HS-5 (cell line): Measurements from ENCODE around the gene NUAK1.
"Not testable (repeated sequence)": the region's sequence is repeated elsewhere in the genome, so short reads cannot be mapped to it uniquely, and the experiment has no call there.

Experiments
- DNase-seq: peaks from one replicate; pipeline ENCODE4 v3.0.0-alpha.2; 2012; ENCODE audit warnings: low read depth

The NUAK1 gene

GRCh38 chr12:106146987-106147386 lies 8.2 kb upstream of the NUAK1 start:
- no peak for DNase-seq

DNA sequence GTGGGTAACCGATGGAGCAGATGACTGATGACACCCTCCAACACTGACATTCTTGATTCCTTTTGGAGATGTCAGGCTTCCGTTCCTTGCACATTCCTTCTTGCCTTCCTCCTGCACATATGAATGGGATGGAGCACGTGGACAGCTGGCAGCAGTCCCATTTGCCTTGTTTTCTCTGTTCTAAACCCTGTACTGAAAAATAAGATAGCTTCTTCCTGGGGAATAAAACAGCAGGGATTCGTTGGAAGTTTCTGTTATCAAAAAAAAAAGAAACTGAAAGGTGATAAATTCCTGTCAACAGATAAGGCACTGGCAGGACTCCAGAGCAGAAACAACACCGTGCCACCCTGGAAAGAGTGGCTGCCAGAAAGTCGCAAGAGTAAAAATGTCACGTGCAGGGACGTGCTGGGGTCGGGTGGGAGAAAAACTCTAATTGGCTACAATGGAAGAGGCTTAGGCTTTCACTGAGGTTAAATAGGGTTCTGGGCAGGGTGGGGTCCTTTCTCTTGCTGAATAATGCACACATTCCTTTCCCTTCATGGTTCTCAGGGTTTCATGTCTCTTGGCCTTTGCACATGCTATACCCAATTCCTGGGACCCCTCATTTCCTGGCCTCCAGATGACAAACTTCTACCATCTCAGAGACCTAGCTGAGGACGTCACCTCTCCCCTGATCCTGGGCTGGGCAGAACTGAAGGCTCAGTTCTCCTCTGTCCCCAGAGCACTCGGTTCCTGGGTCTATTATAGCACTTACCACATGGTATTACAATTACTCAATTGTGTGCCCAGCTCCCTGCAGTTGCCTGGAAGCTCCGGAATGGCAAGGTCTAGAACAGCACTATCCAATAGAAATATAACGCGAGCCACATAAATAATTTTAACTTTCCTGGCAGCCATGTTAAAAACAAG lies 7.0 kb upstream of the NUAK1 start:
- no peak for DNase-seq

- DNase-seq: no peak
Measured at GRCh38 chr12:106144847-106145246, 6.1 kb upstream of the NUAK1 start.

- no peak for DNase-seq
Measured at GRCh38 chr12:106142591-106143261, 4.0 kb upstream of the NUAK1 start.

DNA sequence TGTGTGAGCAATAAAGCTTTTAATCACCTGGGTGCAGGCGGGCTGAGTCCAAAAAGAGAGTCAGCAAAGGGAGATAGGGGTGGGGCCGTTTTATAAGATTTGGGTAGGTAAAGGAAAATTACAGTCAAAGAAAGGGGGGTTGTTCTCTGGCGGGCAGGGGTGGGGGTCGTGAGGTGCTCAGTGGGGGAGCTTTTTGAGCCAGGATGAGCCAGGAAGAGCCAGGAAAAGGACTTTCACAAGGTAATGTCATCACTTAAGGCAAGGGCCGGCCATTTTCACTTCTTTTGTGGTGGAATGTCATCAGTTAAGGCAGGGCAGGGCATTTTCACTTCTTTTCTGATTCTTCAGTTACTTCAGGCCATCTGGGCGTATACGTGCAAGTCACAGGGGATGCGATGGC lies 3.2 kb upstream of the NUAK1 start:
- not testable (repeated sequence) for DNase-seq

DNA sequence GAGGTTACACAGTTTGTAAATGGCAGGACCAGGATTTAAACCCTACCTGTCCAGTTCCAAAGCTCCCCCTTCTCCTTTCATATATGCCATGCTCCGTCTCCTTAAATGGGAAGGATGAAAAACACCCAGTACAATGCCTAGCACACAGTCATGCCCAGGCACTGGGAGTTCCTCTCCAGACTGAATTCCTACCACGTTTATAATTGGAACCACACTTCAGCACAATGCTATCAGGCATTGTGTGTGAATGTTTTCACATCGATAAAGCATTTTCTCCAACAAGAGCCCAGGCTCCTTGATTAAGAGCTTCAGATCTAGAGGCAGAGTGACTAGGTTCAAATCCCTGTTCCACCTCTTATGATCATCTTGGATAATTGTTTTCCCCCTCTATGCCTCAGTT lies 2.7 kb upstream of the NUAK1 start:
- DNase-seq: no peak

DNA sequence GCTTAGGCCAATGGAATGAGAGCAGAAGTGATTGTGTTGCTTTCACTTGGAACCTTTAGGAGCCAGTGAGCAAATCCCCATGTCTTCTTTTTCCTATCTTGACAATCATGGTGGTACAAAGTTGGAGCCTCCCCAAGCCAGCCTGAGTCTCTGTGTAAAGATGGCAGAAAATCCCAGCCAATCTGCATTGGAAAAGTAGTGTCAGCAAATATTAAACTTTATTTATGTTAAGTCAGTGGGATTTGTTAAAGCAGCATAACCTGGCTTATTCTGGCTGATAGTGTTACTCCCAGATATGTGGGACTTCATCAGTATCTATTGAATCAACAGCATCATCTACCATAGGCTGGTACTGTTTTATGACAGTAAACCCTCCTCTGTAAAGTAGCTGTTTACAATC lies 2.2 kb upstream of the NUAK1 start:
- no peak for DNase-seq

- DNase-seq: no peak
Measured at GRCh38 chr12:106140223-106140986, 1.7 kb upstream of the NUAK1 start.

- no peak for DNase-seq
Measured at GRCh38 chr12:106139422-106140171, 843 bp upstream of the NUAK1 start.

DNA sequence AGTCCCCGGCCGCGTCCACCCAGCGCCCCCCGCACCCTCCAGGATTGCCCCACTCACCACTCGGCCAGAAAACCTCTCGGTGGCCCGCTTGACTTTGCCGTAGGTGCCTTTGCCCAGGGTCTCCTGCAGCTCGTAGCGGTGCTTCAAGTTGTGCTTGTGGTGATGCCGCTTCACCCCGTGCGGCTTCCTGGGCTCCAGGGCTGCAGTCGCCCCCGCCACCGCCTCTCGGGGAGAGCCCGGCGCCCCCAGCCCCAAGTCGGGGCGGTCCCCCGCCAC lies 459 bp downstream of the NUAK1 start:
- DNase-seq: no peak

DNA sequence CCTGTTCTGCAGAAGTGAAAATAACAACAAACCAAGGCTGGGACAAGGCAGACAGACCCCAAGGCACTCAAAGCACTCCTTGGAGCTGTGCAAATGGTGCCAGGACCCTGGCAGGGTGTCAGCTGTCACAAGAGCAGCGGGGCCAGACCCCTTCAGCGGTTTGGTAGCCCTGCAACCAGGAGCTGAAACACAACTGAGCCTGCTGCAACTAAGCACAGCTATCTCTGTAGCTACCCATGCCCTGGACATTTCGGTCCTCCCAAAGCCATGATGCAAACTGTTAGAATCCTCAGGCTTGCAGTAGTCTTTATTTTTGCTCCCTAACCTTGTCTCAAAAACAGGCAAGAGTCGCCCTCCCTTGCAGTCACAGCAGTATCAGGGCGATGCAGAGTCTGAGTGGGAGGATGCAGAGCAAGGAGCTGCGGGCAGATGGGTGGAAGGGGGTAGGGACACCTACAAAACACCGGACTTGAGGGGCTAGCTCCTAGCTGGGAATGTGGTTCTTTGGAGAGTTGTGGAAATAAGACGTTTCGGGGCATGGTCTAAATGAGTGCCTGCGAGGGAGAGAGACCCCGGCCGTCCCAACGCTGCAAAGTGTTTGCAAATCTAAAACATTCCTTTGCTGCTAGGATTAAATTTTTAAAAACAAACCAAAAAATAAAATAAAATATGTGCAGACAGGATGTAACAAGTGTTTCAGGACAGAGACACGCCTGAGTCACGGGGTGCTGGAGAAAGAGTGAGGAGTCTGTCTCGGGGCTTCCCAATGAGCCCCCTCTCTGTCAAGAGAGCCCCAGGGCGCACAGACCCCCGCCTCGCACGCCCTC lies 1.0 kb downstream of the NUAK1 start:
- DNase-seq: no peak

GRCh38 chr12:106136263-106136662 lies 2.5 kb downstream of the NUAK1 start:
- peak; percentile 76 for DNase-seq

DNA sequence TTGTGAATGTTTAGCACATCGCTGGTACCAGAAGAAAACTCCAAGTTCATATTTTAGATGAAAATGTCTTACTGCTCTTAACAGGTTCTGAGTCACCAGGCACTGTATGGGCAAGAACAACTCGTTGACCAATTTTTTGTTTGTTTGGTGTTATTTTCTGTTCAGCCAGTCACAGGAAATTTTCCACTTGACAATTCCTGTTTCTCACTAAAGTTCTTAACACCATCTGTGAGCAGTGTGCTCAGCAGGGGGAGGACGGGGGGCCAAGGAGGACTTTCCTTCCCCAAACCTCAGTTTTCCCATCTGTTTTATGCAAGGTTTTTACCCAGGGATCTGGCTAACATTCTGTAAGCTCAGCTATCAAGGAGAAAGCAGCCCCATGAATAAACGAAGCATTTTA lies 3.0 kb downstream of the NUAK1 start:
- DNase-seq: no peak

DNA sequence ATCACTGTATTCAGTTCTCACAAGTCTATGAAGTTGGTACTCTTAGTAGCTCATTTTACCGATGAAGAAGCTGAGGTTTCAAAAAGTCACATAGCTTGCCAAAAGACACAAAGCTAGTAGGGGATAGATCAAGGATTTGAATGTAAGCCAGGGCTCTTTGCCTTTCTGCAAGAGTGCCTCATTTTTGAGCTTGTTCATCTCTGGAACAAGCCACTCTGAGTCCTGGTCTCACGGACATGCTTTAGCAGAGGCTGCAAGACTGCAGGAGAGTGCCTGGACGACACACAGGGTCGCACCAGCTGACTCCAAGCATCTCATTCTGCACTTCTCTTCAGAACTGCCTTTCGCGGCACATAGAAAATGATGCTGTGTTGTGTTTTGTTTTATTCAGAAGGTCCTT lies 3.7 kb downstream of the NUAK1 start:
- no peak for DNase-seq

DNA sequence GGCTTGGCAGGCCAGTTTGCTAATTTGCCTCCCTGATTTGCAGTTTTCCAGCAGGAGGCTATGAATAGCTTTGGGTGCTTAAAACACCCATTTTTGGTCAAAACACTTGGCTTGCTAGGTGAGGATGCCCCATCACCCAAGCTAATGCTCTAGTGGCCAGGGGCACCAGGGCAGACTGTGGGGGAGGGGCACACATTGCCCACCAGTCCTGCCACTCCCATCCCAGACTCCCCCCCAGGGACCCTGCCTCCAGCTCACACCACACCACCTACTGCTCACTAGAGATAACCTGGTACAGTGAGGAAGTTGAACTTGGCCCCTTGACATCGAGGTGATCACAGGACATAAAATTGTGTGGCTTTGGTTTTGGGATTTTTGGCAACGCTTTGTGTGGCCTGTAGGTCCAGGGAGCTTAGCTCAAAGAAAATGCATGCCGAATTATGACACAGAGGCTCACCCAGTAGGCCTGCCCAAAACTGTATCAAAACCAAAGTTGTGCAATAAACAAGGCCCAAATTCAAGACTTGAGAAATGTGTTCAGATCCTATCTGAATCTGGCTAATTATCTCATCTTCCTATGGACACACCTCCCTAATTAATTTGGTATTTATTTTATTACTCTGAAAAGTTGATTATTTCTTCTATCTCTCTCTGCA lies 4.3 kb downstream of the NUAK1 start:
- no peak for DNase-seq

DNA sequence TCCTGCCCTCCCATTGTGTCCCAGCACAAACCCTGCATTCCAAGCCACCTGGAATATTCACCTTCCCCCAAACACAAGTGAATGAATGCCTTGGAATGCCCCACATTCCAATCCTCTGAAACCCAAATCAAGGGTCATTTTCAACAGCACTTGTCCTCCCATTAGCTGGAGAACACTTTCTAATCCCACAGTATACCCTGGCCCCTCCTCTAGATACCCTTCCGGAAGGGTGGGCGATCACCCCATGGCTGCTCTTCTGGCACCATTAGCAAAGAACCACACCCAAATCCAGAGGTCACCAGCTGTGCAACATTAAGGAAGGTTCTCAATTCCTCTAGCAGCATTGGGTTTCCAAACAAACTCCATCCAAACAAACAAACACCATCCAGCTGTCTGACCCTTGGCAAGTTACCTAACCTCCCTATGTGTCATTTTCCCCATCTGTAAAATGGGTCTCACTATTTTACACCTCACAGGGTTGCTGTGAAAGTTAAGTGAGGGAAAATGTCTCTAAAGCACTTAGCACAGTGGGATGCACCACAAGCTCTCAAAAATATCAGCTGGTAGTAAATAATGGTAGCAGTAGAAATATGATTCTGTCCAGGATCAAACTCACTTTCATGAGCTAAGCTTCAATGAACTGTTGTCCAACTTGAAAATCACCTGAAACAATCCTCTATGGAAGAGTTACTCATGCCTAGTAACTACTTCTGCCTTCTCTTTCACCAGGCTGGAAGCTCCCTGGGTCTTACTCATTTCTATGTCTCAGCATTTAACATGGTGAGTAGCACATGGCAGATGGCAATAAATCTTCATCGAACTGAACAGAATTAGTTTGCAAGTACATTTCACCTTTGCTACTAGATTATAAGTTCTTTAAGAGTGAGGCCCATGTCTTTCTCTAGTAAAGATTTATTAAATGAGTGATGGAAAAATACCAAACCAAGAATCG lies 5.3 kb downstream of the NUAK1 start:
- no peak for DNase-seq

DNA sequence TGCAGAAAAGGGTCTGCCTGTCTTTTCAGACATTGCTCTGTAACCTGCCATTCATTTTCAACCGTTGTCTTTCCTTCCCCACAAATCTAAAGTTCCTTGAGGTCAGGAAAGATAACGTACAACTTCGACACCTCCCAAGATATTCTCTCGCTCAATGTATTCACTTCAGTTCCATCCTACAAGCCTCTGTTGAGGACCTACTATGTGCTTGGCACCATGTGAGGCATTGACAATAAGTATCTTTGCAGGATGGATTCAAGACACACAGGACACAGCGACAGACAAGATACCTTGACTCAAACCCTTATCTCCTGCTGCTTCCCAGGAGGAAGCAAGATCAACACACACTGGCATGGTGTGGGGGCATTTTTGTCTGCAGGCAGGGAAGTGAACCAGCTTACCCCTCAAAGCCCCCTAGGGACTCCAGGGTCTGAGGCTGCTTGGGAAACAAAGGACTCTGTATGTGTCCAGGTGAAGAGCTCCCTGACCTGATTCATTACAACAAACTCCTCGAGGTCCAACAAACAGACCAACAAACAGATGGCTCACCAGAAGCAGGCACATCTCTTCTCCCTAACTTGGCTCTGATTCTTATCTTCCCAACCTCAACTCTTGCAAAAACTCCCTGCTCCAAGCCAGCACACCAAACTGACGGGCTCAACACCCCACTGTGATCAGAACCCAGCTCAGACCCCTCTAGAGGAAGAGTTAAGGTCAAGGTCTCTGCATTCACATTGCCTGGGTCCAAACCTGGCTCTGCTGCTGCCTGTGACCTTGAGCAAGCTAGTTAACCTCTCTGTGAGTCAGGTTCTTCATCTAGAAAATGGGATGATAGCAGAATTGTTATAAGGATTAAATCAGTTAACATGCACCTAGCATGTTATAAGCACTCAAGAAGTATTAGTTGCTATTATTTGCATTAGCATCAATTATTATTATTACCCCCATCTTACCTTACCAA lies 6.3 kb downstream of the NUAK1 start:
- no peak for DNase-seq

GRCh38 chr12:106131676-106132075 lies 7.1 kb downstream of the NUAK1 start:
- no peak for DNase-seq
